GM19438 (cell line): ENCODE results near the gene MINK1.
A peak's percentile ranks its signal among the peaks of the same experiment; 100 is the strongest.

Source experiments
- ATAC-seq: cut with Tn5 transposase; IDR thresholded peaks from one replicate; pipeline ENCODE4 v1.9.1; 2021; ENCODE audit warnings: low read depth; ENCODE audit not compliant: unreplicated experiment

The MINK1 gene

DNA sequence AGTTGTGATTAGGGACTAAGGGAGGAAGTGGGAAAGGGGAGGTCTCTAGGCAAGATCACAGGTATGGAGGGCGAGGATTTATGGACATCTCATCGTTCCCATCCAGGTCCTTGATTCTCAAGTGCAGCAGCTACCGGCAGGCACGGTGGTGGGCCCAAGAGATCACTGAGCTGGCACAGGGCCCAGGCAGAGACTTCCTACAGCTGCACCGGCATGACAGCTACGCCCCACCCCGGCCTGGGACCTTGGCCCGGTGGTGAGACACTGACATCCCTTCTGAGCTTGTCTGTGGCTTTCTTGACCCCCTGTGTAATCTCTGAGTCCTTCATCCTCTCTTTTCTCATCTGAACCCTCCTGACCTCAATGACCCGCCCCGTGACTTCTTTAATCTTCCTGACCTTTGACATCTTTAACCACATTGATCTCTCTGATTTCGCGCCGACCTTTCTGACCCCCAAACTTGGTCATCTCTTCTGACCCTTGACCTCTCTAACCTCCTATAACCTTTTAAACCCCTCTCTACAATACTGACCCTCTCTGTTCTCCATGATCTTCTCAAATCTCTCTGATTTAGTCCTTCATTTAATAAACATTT, 22.3 kb upstream of the MINK1 start:
- no peak for ATAC-seq

DNA sequence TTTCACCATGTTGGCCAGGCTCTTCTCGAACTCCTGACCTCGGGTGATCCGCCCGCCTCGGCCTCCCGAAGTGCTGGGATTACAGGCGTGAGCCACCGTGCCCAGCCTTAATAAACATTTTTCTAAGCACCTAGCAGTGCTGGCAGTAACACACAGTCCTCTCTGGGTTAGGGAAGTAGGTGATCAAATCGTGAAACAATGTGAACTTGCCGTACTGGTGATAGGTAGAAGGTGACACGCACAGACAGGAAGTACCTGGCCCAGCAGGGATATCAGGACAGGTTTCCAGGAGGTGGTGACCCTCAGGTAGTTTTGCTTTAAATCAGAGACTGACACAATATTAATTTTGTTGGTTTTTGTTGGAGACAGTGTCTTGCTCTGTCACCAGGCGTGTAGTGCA, 21.7 kb upstream of the MINK1 start:
- no peak for ATAC-seq

DNA sequence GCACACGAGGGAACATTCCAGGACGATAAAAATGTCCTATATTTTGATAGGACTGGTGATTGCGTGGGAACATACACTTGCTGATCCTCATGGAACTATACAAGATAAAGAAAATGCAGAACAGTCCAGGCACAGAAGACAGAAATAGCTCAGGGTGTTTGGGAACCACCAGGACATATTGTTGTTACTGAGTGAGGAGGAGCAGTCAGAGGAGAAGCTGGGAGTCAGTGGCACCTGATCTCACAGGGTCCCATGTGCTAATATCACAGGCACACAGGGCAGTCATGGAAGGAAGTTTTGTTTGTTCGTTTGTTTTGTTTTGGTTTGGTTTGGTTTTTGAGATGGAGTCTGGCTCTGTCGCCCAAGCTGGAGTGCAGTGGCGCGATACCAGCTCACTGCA, 20.4 kb upstream of the MINK1 start:
- ATAC-seq, result no peak

DNA sequence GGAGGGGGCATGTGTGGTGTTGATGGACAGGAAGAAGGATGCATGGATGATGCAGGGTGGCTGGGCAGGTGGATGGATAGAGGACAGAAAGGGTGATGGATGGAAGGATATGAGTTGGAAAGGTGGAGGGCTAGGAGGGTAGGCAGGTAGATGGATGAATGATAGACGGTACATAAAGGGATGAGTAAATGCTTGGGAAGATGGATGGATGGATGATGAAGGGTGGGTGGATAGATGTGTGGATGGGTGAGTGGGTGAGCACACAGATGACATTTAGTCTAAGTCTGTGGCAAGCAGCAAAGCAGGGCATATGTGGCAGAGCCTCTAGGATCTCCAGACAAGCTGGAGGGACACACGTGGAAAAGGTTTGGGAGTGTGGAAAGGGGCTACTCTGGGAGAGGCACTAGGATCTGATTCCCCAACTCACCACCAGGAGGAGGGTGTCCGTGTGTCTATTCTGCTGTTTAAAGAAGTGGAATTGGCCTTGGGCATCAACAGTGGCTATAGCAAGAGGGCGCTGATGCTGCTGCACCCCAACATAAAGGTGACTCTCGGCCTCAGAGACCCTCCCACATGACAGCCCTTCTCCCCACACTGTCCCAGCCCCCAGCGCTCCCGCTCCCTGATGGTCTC, 18.0 kb upstream of the MINK1 start:
- ATAC-seq, result no peak

DNA sequence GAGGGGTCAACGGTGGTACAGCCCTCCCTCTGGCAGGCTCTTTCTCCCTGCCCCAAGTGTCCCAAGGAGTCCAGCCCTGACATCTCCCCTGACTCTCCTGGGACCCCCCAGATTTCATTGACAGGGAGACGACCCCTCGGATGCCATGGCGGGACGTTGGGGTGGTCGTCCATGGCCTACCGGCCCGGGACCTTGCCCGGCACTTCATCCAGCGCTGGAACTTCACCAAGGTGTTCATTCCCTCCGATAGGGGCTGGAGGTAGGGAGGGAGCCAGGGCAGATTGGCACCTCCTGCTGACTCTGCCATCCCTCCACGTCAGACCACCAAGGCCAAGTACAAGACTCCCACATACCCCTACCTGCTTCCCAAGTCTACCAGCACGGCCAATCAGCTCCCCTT, 16.3 kb upstream of the MINK1 start:
- ATAC-seq, result no peak

DNA sequence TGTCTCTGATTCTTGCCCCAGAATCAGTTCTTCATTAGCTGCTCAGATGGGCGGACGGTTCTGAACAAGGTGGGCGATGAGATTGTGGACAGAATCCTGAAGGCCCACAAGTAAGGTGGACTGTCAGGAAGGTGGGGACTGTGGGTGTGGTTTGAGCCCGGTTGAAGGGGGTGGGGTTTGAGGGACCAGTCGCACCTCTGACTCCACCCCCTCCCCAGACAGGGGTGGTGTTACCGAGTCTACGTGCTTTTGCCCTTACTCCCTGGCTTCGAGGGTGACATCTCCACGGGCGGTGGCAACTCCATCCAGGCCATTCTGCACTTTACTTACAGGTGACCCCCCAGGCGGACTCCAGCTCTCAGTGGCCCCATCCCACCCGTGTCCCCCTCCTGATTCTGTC, 14.9 kb upstream of the MINK1 start:
- ATAC-seq, result no peak

DNA sequence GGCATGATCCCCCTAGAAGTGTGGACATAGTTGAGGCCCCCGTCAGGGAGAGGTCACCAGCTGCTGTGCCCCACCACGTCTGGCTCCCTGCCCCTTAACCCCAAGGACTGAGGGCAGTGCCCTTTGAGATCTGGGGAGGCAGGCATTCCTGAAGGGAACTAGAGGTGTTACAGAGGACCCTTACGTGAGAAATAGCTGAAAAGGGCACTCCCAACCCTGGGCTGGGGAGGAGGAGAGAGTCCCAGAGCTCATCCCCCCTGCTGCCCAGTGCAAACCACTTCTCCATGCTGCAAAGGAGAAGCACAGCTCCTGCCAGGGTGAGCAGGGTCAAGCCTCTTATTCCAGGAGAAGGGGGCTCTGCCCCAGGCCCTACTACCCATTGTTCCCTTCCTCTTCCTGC, 10.3 kb upstream of the MINK1 start:
- no peak for ATAC-seq

DNA sequence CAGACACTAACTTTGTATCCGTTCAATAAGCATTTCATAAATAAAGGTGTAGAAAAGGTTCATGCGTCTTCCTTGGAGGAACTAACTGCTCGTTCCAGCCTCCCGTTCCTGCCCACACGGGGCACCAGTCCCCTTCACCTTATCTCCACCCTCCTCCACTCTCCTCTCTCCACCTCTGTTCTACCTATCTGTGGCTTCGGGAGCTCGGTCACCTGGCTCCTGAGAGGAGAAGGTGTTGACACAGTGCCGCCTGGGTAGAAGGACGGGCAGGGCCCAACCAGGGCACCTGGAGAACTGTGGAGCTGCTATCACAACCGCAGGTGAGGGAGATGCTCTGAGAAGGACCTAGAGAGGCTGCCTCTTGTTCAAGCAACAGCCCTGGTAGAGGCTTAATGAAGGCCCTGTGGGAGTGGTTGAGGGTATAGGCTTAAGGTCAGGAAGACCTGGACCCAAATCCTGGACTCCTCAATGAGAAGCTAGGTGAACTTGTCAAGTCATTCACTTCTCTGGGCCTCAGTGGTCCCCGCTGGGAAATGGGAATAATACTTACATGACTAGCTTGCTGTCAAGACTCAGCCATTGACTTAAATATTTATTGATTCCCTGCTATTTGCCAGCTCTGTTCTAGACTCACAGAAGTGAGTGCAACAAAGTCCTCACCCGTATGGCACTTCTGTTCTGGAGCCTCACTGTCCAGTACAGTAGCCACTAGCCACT, 9.6 kb upstream of the MINK1 start:
- ATAC-seq, result no peak

DNA sequence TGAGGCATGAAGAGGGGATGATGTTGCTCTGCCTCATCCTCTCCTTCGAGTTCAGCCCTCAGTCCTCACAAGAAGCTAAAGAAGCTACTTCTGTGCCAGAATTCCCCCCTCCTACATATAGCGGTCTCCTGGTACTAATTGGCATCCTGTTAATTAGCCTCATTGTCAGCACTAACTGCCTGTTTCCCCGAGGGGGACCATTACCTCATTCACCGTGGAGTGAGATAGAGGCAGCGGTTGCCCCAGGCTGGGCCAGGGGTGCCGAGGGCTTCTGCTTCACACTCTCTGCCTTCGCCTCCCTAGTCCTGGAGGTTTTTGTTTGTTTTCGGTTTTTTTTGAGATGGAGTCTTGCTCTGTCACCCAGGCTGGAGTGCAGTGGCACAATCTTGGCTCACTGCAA, 5.7 kb upstream of the MINK1 start:
- ATAC-seq, result no peak

DNA sequence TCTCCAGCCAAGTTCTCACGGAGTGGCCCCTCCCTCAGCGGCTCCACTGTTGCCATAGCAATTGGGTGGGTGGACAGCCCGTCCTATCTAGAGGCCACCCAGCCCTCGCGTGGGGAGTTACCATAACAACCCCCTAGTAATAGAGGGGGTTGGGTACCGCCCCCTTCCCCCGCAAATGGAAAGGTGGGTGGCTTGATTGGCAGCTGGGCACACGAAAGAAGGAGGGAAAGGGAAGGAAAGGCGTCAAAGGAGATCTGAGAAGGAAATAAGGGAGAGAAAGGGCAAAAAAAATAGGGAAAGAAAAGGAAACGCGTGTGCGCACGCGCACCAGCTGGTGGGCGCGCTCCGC, 337 bp upstream of the MINK1 start:
- peak; percentile 16 for ATAC-seq

DNA sequence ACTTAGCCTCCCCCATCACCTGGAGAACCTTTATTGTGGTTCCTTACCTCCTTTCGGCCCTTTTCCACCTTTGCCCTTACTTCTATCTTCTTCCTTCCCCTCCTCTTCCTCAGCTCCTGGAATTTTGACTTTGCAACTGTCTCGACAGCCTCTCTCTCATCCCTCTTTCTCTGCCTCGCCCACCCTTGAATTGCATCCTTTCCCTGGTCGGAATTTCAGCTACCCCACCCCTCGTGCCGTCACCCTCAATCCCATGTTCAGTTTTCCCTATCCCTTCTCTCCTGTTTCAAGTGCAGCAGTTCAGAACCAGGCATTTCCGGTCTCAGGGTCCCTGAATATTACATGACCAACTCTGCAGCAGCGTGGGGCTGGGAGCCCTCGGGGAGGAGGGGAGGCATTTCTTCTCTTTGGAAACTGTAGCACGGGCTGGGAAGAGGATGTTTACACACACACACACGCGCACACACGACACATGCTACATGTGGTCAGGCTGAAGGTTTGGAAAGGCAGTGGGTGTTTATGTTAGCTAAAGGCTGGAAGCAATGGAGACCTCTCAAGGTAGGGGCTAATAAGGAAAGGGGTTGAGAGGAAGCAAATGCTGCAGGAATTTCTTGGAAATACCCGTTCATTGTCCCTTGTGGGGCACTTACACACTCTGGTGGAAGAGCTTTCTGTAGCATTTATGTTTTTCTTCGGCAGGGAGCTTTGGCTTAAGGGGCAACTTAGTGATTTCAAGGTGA, 971 bp downstream of the MINK1 start:
- ATAC-seq, result no peak

DNA sequence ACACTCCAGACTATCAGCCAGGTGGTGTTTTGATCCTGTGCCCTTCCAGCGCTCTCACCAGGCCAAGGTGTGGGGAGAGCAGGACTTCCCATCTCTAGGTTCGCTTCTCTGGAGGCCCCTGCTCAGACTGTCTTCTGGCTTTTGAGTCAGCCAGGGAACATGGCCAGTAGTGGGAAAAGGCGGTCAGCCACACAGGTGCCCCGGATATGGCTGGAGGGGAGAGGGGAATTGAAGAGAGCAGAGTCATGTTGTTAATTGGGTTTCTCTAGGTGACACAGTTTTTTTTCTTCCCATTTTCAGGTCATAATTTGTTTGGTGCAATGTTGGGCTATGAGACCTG, 1.5 kb downstream of the MINK1 start:
- ATAC-seq, result no peak

DNA sequence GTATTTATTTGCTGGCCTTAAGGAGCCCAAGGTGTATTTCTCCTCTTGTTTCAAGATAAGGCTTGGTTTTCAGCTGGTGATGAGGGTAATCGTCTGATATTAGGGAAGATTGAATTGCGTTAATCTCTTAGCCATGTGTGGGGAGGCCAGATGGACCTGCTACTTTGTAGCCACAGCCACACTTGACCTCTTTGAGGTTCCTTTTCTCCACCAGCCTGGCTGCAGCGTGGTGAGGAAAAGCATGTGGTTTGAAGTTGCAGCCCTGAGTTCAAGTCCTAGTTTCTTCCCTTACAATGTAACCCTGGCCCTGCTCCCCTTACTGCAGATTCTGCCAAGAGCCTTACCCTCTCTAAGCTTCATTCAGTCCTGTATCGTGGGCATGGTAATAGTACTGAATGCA, 3.1 kb downstream of the MINK1 start:
- no peak for ATAC-seq

DNA sequence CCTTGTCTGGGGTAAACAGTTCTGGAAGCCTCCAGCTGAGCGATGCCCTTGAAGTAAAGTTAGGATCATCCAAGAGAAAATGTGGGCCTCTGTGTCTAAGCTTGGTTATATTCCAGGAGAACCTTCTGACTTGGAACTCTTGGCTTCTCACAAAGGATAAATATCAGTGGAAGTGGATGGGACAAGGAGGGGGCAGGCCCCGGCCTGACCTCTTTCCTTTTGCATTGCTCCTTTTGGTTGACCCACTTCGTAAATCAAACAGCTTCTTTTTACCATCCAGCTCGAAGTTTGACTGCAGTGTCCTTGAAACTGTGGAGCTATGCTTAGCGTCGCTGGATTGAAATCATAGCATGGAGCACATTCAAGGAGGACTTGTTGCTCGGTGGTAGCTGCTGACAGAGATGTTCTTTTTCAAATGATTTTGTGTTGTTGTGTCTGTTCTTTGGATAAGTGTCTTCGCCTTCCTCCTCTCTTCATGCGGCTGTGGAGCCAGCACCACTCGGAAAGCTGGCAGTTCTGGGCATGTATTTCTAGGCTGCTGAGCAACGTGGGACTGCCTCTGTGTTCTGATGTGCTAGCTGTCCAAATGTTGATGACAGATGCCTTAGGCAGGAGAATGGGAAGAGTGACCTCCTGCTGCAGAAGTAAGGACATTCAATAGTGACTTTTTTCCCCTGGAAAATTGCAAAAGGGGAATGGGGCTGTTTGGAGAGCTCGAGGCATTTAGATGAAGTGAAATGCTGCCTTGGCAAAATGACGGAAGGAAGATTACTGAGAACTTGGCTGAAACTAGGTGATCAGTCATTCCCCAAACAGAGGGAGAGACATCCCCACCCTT, 4.5 kb downstream of the MINK1 start:
- ATAC-seq, result no peak

DNA sequence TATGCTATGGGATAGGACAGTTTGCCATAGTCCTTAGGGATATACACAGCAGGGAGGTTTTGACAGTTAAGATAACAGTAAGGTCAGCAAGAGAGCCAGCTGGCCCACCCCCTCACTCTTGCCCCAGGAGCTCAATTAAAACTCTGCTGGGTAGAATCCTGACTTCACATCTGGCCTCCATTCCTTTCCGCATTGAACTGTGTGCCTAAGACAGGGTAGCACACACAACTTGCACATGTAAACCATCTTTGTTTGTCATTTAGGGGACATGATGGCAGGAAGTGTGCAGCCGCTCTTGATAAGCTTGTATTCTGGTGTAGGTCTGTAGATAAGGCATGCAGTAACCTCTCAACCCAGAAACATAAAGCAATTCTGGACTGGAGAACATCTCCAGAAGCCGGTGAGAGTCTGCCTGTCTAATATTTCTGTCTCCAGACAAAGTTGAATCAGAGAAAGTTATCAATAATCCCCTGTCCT, 5.2 kb downstream of the MINK1 start:
- no peak for ATAC-seq

DNA sequence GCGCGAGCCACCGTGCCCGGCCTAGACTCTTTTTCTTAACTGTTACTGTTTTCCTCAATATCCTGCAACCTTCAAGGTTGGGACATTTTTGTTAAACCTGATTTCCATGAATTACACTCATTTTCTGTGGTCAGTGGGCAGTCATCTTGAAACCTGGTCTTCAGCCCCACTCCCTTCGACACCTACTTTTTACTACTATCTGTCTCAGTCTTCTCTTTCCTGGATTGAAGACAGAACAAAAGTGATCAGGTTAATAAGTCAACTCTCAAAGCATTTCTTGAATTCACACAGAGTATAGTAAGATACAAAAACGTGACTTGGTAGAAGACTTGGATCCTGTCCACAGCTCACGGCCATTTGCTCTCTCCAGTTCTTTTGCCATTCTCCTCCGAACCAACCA, 6.1 kb downstream of the MINK1 start:
- ATAC-seq, result no peak

DNA sequence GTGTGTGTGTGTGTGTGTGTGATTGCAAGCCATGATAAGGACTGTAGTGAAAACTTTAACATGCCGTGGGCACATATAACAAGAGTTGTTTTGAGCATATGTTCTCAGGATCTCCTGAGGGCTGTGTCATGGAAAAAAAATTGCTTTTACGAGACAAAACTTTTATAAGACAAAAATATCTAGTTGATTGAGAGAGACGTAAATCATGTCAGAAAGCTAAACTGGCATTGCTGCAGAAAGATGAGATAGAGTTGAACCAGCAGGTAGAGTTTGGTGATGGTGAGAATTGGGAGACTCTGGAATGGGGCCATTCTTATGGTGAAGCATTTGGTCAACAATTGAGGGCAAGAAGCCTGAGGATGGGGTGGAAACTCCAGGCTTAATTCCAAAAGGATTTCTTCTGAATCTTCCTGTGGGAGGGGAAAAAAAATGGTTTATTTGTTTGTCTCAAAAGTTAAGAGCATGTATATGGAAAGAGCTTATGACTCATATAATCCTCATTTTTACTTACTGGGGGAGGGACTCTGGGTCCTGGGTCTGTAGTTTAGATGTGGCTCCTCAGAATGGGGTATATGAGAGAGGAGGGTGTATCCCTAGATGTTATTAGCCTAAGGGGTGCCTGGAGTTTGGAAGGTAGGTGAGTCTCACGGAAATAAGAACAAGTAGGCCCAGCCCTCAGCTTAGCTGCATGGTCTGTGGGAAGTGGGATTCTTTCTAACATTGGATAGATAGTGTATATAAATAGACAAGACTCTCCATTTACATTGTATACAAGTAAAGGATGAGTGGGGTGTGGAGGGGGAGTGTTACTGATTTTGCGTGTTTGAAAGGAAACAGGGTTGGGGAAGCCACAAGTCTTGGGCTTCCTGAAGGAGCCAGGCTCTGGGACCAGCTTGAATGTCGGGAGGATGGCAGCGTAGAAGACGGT, 7.1 kb downstream of the MINK1 start:
- ATAC-seq, result no peak

DNA sequence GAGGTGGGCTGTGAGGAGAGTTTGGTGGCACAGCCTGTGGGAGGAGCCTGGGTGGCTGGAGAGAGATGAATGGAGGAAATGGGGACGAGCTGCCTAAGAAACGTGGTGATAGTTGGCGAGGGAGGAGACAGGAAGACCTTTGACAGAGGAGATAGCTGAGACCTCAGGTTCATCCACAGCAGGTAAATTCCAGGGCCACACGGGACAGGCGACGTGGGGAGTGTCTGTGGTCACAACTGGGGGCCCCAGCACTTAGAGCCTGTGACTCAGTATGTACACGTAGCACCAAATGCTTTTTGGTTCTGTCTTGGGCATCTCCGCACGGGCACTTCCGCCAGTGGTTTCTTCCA, 7.7 kb downstream of the MINK1 start:
- no peak for ATAC-seq

DNA sequence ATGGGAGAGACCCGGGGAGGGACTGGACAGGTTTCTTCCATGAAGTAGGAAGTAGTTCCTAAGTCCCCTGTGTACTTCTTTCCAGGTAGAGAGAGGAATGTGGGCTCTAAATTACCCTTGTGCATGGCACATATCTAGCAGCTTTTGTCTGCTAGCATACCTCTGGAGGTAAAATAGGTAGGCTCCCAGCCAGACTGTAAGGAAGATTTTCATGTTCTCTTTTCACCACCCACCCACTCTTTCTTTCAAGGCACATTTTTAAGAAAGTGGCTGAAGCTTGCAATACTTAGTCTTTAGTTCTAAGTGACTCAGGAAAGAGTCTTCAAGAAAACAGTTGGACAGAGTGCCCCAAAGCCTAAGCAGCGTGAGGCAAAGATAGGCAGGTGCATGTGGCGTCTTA, 9.2 kb downstream of the MINK1 start:
- ATAC-seq, result no peak
